Measurements from ENCODE around the gene CCND3.

DNA sequence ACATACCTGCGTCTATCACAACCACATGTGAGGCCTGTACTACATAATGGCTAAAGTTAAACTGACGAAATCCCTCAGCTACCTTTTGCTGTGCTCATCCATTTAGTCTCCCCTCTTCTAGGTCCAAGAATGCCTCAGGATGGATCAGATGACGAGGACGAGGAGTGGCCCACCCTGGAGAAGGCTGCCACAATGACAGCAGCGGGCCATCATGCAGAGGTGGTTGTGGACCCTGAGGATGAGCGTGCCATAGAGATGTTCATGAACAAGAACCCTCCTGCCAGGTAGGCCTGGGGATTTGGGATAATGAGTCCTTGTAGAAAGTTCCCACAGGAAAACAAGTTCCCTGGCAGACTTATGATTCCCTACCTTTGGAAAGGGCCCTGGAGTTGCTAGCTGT is 14.4 kb downstream of the CCND3 start:
- TF ChIP-seq, protein P1, sequence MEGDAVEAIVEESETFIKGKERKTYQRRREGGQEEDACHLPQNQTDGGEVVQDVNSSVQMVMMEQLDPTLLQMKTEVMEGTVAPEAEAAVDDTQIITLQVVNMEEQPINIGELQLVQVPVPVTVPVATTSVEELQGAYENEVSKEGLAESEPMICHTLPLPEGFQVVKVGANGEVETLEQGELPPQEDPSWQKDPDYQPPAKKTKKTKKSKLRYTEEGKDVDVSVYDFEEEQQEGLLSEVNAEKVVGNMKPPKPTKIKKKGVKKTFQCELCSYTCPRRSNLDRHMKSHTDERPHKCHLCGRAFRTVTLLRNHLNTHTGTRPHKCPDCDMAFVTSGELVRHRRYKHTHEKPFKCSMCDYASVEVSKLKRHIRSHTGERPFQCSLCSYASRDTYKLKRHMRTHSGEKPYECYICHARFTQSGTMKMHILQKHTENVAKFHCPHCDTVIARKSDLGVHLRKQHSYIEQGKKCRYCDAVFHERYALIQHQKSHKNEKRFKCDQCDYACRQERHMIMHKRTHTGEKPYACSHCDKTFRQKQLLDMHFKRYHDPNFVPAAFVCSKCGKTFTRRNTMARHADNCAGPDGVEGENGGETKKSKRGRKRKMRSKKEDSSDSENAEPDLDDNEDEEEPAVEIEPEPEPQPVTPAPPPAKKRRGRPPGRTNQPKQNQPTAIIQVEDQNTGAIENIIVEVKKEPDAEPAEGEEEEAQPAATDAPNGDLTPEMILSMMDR (IDR thresholded peaks at IDR 0.05), result no peak
- TF ChIP-seq POLR2A (IDR thresholded peaks at IDR 0.05), result no peak

Data from adrenal gland (tissue), 5 donors.